Measurements from ENCODE around the gene DSN1.

DNA sequence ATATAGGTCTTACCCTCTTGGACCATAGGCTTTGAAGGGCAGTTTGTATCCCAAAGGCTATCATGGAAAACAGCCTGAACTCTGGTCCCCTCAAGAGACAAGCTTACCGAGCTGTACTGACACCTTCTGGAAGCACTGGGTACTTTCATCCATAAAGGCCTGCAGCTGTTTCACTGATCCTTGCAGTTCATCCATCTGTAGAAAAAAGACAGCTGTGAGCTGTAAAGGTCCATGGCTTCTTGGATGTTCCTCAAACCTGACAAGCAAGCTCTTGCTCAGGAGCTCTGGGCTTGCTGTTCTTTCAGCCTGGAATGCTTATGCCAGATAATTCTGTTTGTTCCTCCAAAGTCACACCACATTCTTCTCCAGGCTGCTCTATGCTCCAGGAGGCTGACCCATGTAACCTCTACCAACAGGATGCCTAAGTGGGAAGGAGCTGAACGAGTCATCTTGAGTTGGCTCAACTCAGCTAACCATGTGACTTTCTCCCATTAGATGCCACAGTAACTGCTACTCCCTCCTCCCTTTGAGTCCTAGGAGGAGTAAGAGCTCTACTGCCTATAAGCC, 18.8 kb downstream of the DSN1 start:
- TF ChIP-seq CHD2 (IDR thresholded peaks at IDR 0.05; ENCODE audit: low read length): no peak
- no peak for TF ChIP-seq TBP (IDR thresholded peaks at IDR 0.05; ENCODE audit: low read depth, low read length)
- no peak for TF ChIP-seq SIRT6 (IDR thresholded peaks at IDR 0.05; ENCODE audit: low read length)
- no peak for TF ChIP-seq TCF12 (IDR thresholded peaks at IDR 0.05; ENCODE audit: low read depth, low read length)
- TF ChIP-seq EZH2 (IDR thresholded peaks at IDR 0.05; ENCODE audit: low read depth, low read length, severe bottlenecking): no peak
- TF ChIP-seq, protein P1, sequence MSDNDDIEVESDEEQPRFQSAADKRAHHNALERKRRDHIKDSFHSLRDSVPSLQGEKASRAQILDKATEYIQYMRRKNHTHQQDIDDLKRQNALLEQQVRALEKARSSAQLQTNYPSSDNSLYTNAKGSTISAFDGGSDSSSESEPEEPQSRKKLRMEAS (IDR thresholded peaks at IDR 0.05): no peak
- no peak for TF ChIP-seq POLR2A (IDR thresholded peaks at IDR 0.05; ENCODE audit: control extremely low read depth in 1 of 2, low read depth in 2 of 2, low read length in 2 of 2)
- peak in 2 of 3 experiments; percentile 79; a peak in 3 of 4 replicates for TF ChIP-seq CTCF (IDR thresholded peaks at IDR 0.05; ENCODE audit: control extremely low read depth in 1 of 3, insufficient read depth in 1 of 3, low read depth in 1 of 3, low read length in 3 of 3)
- TF ChIP-seq ZNF274 (IDR thresholded peaks at IDR 0.05; ENCODE audit: borderline replicate concordance, extremely low read depth, low read length): no peak
- TF ChIP-seq POLR2AphosphoS5 (IDR thresholded peaks at IDR 0.05; ENCODE audit: low read depth, low read length): no peak

All from H1 (cell line).